Left lung (tissue), 10 donors: ENCODE measurements around the gene WDR73. TPM values are rescaled to one million over a fixed set of nuclear protein-coding genes. Genes with fewer than 3 reads are reported as not detected.

Source experiments
- ATAC-seq: fragments of 200-7000 bp; cut with Tn5 transposase; one replicate; pipeline ENCODE4 v1.9.1; 2020; ENCODE audit warnings: moderate library complexity
- DNase-seq, 4 donors: peaks; one replicate each; pipeline ENCODE4 v3.0.0-alpha.2; 2013 to 2020
- H3K27ac ChIP-seq, 2 donors: fragments of 200-600 bp; sonication (generic) in 1 of 2; one replicate each; pipeline versions ENCODE4 v1.5.0 to v1.8.0; 2020 to 2021
- H3K27me3 ChIP-seq, 2 donors: fragments of 200-600 bp; sonication (generic) in 1 of 2; one replicate each; pipeline versions ENCODE4 v1.5.0 to v1.8.0; 2020 to 2021
- H3K36me3 ChIP-seq, 2 donors: fragments of 200-600 bp; sonication (generic) in 1 of 2; one replicate each; pipeline versions ENCODE4 v1.5.0 to v1.8.0; 2020 to 2021
- H3K4me1 ChIP-seq, 2 donors: fragments of 200-600 bp; one replicate each; pipeline ENCODE4 v1.8.0; 2021
- H3K4me3 ChIP-seq, 2 donors: fragments of 200-600 bp; sonication (generic) in 1 of 2; one replicate each; pipeline versions ENCODE4 v1.5.0 to v1.8.0; 2020 to 2021; ENCODE audit warnings: mild to moderate bottlenecking in 1 of 2
- H3K9me3 ChIP-seq, 2 donors: fragments of 200-600 bp; sonication (generic) in 1 of 2; one replicate each; pipeline versions ENCODE4 v1.5.0 to v1.8.0; 2020 to 2021
- CTCF ChIP-seq, 2 donors: fragments of 200-600 bp; sonication (generic) in 1 of 2; IDR thresholded peaks; one replicate each; pipeline versions ENCODE4 v1.5.0 to v1.8.0; 2021; ENCODE audit warnings: antibody characterized with exemption in 2 of 2
- intact Hi-C, 2 donors: fragments of 100-400 bp; cut with DNase I; formaldehyde crosslinking; loops; one replicate each; pipeline versions ENCODE4 v1.11.2 to v1.14.2; 2022
- polyA plus RNA-seq, 6 donors: library from polyadenylated mRNA; unstranded; fragments of 120-200 nt; gene quantifications; one replicate each; pipeline ENCODE4 v1.2.1, GENCODE V29; 2013; ENCODE audit not compliant: insufficient read length in 6 of 6
- total RNA-seq, 2 donors: library from RNA; stranded (reverse); fragmentation: NEBNext Ultra II Directional; extraction: Animal tissue kit (Norgen Biotek cat#: 25700); gene quantifications; one replicate each; pipeline ENCODE4 v1.2.1, GENCODE V29; 2021
- donor health status: DM: no; HTN: yes; CAD: no.
- donor health status: DM: no; HTN: no; CAD: no.

The WDR73 gene
- total and polyA plus RNA-seq, 8 donors, result 25.5 to 48.2 (median 40.2) TPM

- Histone ChIP-seq H3K27me3 (no peaks in the 10 kb centered on the region), H3K4me3 (peak overlapping the region; percentile 71 to 87), H3K36me3 (peaks cover 0 to 40% of the 10 kb centered on the region in 2 donors), H3K27ac (peak overlapping the region; percentile 72 to 94), H3K4me1 (peaks cover 13 to 63% of the 10 kb centered on the region in 2 donors), H3K9me3 (no peaks in the 10 kb centered on the region)
- ATAC-seq (no peak), DNase-seq (no peak)
- no peak for TF ChIP-seq CTCF (IDR thresholded peaks at IDR 0.05)
- intact Hi-C loops, result no loop called here
Observed at GRCh38 chr15:84653584-84653909, 536 bp downstream of the WDR73 start.

GRCh38 chr15:84649706-84650105 is 4.4 kb downstream of the WDR73 start:
- Histone ChIP-seq H3K27ac (no peak overlapping the region), H3K27me3 (no peaks in the 10 kb centered on the region), H3K36me3 (peaks cover 0 to 78% of the 10 kb centered on the region in 2 donors), H3K4me1 (peaks cover 13 to 46% of the 10 kb centered on the region in 2 donors), H3K4me3 (no peak overlapping the region), H3K9me3 (no peaks in the 10 kb centered on the region)
- no peak for TF ChIP-seq CTCF (IDR thresholded peaks at IDR 0.05)
- intact Hi-C loops, result no loop called here
- no peak for DNase-seq
- no peak for ATAC-seq

- Histone ChIP-seq H3K27me3 (no peaks in the 10 kb centered on the region), H3K9me3 (no peaks in the 10 kb centered on the region), H3K27ac (no peak overlapping the region), H3K4me3 (no peak overlapping the region), H3K4me1 (peaks cover 10 to 43% of the 10 kb centered on the region in 2 donors), H3K36me3 (peaks cover 0 to 90% of the 10 kb centered on the region in 2 donors)
- no peak for TF ChIP-seq CTCF (IDR thresholded peaks at IDR 0.05)
- intact Hi-C loops, result no loop called here
- DNase-seq (peak in 1 of 4 donors; percentile 71), ATAC-seq (peak; percentile 63)
Observed at GRCh38 chr15:84648539-84648938, 5.5 kb downstream of the WDR73 start.

GRCh38 chr15:84647726-84648125 is 6.4 kb downstream of the WDR73 start:
- no peak for ATAC-seq
- Histone ChIP-seq H3K27ac (no peak overlapping the region), H3K4me1 (peaks cover 2 to 35% of the 10 kb centered on the region in 2 donors), H3K27me3 (no peaks in the 10 kb centered on the region), H3K36me3 (peaks cover 0 to 98% of the 10 kb centered on the region in 2 donors), H3K4me3 (no peak overlapping the region), H3K9me3 (no peaks in the 10 kb centered on the region)
- DNase-seq, result no peak
- TF ChIP-seq CTCF (IDR thresholded peaks at IDR 0.05), result no peak
- intact Hi-C loops, result no loop called here

GRCh38 chr15:84645997-84646396 is 8.1 kb downstream of the WDR73 start:
- peaks cover 0 to 100% of the 10 kb centered on the region in 2 donors for H3K36me3 ChIP-seq
- no peaks in the 10 kb centered on the region for H3K9me3 ChIP-seq
- no peak for TF ChIP-seq CTCF (IDR thresholded peaks at IDR 0.05)
- H3K4me1 ChIP-seq, result peaks cover 0 to 18% of the 10 kb centered on the region in 2 donors
- H3K27me3 ChIP-seq, result no peaks in the 10 kb centered on the region
- intact Hi-C loops, result no loop called here
- no peak overlapping the region for H3K4me3 ChIP-seq
- no peak for ATAC-seq
- no peak for DNase-seq
- H3K27ac ChIP-seq, result no peak overlapping the region
